Osteoblast (primary cell): ENCODE data around the gene ACTL8. TPM values are rescaled to one million over a fixed set of nuclear protein-coding genes. Genes with fewer than 3 reads are reported as not detected.
"Not testable (repeated sequence)": the region's sequence is repeated elsewhere in the genome, so short reads cannot be mapped to it uniquely, and the experiment has no call there.

Source experiments
- DNase-seq: peaks from one replicate; pipeline ENCODE4 v3.0.0; 2011; ENCODE audit warnings: low spot score, mixed read lengths; ENCODE audit not compliant: insufficient read length; ENCODE audit errors: missing footprints
- H2AFZ ChIP-seq: 2 replicates; pipeline ENCODE4 v1.6.0; 2011; ENCODE audit warnings: mild to moderate bottlenecking, low read length
- H3K27ac ChIP-seq: 2 replicates; pipeline ENCODE4 v1.5.1; 2011; ENCODE audit warnings: mild to moderate bottlenecking, low read depth, low read length, moderate library complexity
- H3K27me3 ChIP-seq: 2 replicates; pipeline ENCODE4 v1.6.0; 2012; ENCODE audit warnings: mild to moderate bottlenecking, control low read depth, inconsistent platforms, low read length, moderate library complexity; ENCODE audit not compliant: insufficient read depth
- H3K36me3 ChIP-seq: 2 replicates; pipeline ENCODE4 v1.5.1; 2011; ENCODE audit warnings: mild to moderate bottlenecking, low read length, control low read depth, moderate library complexity; ENCODE audit not compliant: insufficient read depth
- H3K4me1 ChIP-seq: 2 replicates; pipeline ENCODE4 v1.5.1; 2011; ENCODE audit warnings: mild to moderate bottlenecking, low read length, control low read depth, moderate library complexity; ENCODE audit not compliant: insufficient read depth
- H3K4me2 ChIP-seq: 2 replicates; pipeline ENCODE4 v1.6.0; 2011; ENCODE audit warnings: mild to moderate bottlenecking, low read length; ENCODE audit not compliant: insufficient read depth
- H3K4me3 ChIP-seq: fragments of 200-600 bp; sonication (generic); 3 replicates; pipeline ENCODE4 v1.5.1; 2012; ENCODE audit warnings: mild to moderate bottlenecking, low read length, inconsistent platforms; ENCODE audit not compliant: insufficient read depth
- H3K79me2 ChIP-seq: 2 replicates; pipeline ENCODE4 v1.6.0; 2012; ENCODE audit warnings: mild to moderate bottlenecking, low read length, control low read depth, inconsistent platforms; ENCODE audit not compliant: insufficient read depth
- H3K9me3 ChIP-seq: 2 replicates; pipeline ENCODE4 v1.5.1; 2011; ENCODE audit warnings: low read depth, low read length, control low read depth
- H4K20me1 ChIP-seq: 2 replicates; pipeline ENCODE4 v1.6.0; 2012; ENCODE audit warnings: mild to moderate bottlenecking, low read length, control low read depth; ENCODE audit not compliant: insufficient read depth
- total RNA-seq: library from RNA; depleted of rRNA; stranded (reverse); fragments of >200 nt; gene quantifications from 2 replicates; pipeline ENCODE4 v1.2.3, GENCODE V29; 2012
- TF ChIP-seq, protein P1 (sequence below): IDR thresholded peaks from 2 replicates; pipeline ENCODE4 v1.5.1; 2011; ENCODE audit warnings: mild to moderate bottlenecking, low read depth, low read length, moderate library complexity; ENCODE audit errors: extremely low read depth

The ACTL8 gene
- total RNA-seq, 1 donor = not detected

GRCh38 chr1:17743925-17744324 is 11.2 kb upstream of the ACTL8 start:
- H4K20me1 ChIP-seq = no peaks in the 10 kb centered on the region
- no peak for DNase-seq
- no peak overlapping the region for H3K4me2 ChIP-seq
- no peak overlapping the region for H2AFZ ChIP-seq
- no peaks in the 10 kb centered on the region for H3K79me2 ChIP-seq
- H3K9me3 ChIP-seq = no peaks in the 10 kb centered on the region
- H3K27me3 ChIP-seq = peaks cover 8% of the 10 kb centered on the region
- H3K27ac ChIP-seq = no peak overlapping the region
- H3K4me1 ChIP-seq = no peaks in the 10 kb centered on the region
- no peak overlapping the region for H3K4me3 ChIP-seq
- H3K36me3 ChIP-seq = no peaks in the 10 kb centered on the region
- TF ChIP-seq, protein P1, sequence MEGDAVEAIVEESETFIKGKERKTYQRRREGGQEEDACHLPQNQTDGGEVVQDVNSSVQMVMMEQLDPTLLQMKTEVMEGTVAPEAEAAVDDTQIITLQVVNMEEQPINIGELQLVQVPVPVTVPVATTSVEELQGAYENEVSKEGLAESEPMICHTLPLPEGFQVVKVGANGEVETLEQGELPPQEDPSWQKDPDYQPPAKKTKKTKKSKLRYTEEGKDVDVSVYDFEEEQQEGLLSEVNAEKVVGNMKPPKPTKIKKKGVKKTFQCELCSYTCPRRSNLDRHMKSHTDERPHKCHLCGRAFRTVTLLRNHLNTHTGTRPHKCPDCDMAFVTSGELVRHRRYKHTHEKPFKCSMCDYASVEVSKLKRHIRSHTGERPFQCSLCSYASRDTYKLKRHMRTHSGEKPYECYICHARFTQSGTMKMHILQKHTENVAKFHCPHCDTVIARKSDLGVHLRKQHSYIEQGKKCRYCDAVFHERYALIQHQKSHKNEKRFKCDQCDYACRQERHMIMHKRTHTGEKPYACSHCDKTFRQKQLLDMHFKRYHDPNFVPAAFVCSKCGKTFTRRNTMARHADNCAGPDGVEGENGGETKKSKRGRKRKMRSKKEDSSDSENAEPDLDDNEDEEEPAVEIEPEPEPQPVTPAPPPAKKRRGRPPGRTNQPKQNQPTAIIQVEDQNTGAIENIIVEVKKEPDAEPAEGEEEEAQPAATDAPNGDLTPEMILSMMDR = no peak

- no peaks in the 10 kb centered on the region for H3K9me3 ChIP-seq
- H2AFZ ChIP-seq = no peak overlapping the region
- no peaks in the 10 kb centered on the region for H3K36me3 ChIP-seq
- no peaks in the 10 kb centered on the region for H4K20me1 ChIP-seq
- H3K4me3 ChIP-seq = no peak overlapping the region
- H3K27ac ChIP-seq = no peak overlapping the region
- TF ChIP-seq, protein P1 = no peak
- DNase-seq = peak; percentile 76
- no peaks in the 10 kb centered on the region for H3K4me1 ChIP-seq
- peaks cover 8% of the 10 kb centered on the region for H3K27me3 ChIP-seq
- H3K4me2 ChIP-seq = no peak overlapping the region
- H3K79me2 ChIP-seq = no peaks in the 10 kb centered on the region
Measured at GRCh38 chr1:17744666-17745478, 10.3 kb upstream of the ACTL8 start.

DNA sequence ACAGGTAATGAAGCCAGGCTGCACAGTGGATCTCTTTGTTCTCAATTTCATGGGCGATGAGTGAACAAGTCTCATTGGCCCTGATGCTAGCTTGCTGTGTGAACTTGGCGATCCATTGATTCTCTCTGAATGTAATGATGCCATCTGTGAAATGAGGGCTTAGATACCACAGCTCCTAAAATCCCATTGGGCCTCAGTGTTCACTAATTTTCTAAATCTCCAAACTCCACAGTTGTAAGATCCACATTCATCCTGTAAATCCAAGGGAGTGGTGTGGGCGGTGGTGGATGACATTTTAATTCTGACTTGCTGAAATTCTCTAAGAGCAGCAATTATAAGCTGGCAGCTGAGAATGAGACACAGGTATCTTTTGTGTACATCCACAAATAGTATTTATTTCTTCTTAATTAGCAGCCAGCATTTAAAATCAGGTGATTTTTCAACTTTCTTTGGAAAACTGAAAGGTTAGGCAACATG is 9.6 kb upstream of the ACTL8 start:
- no peaks in the 10 kb centered on the region for H3K9me3 ChIP-seq
- no peaks in the 10 kb centered on the region for H3K36me3 ChIP-seq
- H3K79me2 ChIP-seq = no peaks in the 10 kb centered on the region
- no peaks in the 10 kb centered on the region for H4K20me1 ChIP-seq
- H3K4me1 ChIP-seq = no peaks in the 10 kb centered on the region
- H3K27me3 ChIP-seq = peaks cover 7% of the 10 kb centered on the region
- H3K4me2 ChIP-seq = no peak overlapping the region
- no peak overlapping the region for H3K4me3 ChIP-seq
- H3K27ac ChIP-seq = no peak overlapping the region
- H2AFZ ChIP-seq = no peak overlapping the region
- TF ChIP-seq, protein P1 = no peak
- DNase-seq = no peak

DNA sequence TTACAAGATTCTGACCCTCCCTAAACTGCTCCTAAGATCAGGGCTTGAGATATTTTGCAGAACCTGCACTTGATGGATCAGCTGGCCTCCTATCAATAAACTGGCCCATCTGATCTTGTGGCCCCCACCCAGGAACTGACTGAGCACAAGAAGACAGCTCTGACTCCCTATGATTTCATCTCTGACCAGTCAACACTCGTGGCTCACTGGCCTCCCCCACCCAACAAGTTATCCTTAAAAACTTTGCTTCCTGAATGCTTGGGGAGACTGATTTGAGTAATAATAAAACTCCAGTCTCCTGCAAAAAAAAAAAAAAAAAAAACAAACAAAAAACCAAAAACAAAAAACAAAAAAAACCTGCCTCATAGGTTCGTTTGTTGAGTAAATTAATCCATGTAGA is 8.9 kb upstream of the ACTL8 start:
- not testable (repeated sequence) for H3K27ac ChIP-seq, H3K9me3 ChIP-seq, H3K4me1 ChIP-seq, DNase-seq, H3K79me2 ChIP-seq, H3K4me2 ChIP-seq, H4K20me1 ChIP-seq, H3K36me3 ChIP-seq, H2AFZ ChIP-seq, H3K4me3 ChIP-seq, H3K27me3 ChIP-seq
